Measurements from ENCODE around the gene KRT85.
A peak's percentile ranks its signal among the peaks of the same experiment; 100 is the strongest.

KRT85 gene

GRCh38 chr12:52390739-52391617 lies 23.7 kb upstream of the KRT85 start:
- Histone ChIP-seq H3K4me1 (ENCODE audit: control insufficient read depth, insufficient read depth, low read length) (no peaks in the 10 kb centered on the region), H3K27ac (ENCODE audit: extremely low read depth, low read depth, low read length) (no peak overlapping the region), H3K9me3 (ENCODE audit: control insufficient read depth, insufficient read depth, low read depth, low read length) (no peaks in the 10 kb centered on the region), H3K4me3 (ENCODE audit: low read depth, low read length) (no peak overlapping the region), H3K36me3 (ENCODE audit: control insufficient read depth in 2 of 2, insufficient read depth in 1 of 2, low read length in 2 of 2) (no peaks in the 10 kb centered on the region)
- CTCF ChIA-PET = interaction anchor here (0.6 to 2.8 kb wide), 19 partner anchors 10 to 494 kb away, joined by 3 to 19 read pairs (median 3); partner anchors contain the start of gene KRT83
- POLR2A ChIA-PET = no interaction called here
- TF ChIP-seq SETDB1 (IDR thresholded peaks at IDR 0.05; ENCODE audit: insufficient read length, low read length) (no peak), ELK4 (IDR thresholded peaks at IDR 0.05; ENCODE audit: borderline replicate concordance, low read depth, low read length) (no peak), KLF1 (tag by site-specific recombination; IDR thresholded peaks at IDR 0.05) (no peak), ZNF391 (tag by site-specific recombination; IDR thresholded peaks at IDR 0.05; ENCODE audit: borderline replicate concordance, low read depth) (no peak), ZNF211 (tag by site-specific recombination; IDR thresholded peaks at IDR 0.05; ENCODE audit: low read depth) (no peak), ZNF585B (tag by site-specific recombination; IDR thresholded peaks at IDR 0.05) (no peak), ZNF311 (tag by site-specific recombination; IDR thresholded peaks at IDR 0.05; ENCODE audit: borderline replicate concordance) (no peak), KLF9 (tag by site-specific recombination; IDR thresholded peaks at IDR 0.05; ENCODE audit: low read depth) (no peak), ZSCAN30 (tag by site-specific recombination; IDR thresholded peaks at IDR 0.05) (no peak), ZNF324 (tag by site-specific recombination; IDR thresholded peaks at IDR 0.05) (no peak), ZNF623 (tag by site-specific recombination; IDR thresholded peaks at IDR 0.05) (no peak), ZNF138 (tag by site-specific recombination; IDR thresholded peaks at IDR 0.05; ENCODE audit: borderline replicate concordance) (no peak), ZNF433 (tag by site-specific recombination; IDR thresholded peaks at IDR 0.05; ENCODE audit: low read depth) (no peak), ZBTB11 (tag by site-specific recombination; conservative IDR thresholded peaks at IDR 0.05; ENCODE audit: low read depth) (peak; percentile 51; the same call in 1 of the 2 replicates), ZNF791 (tag by site-specific recombination; IDR thresholded peaks at IDR 0.05) (no peak), ZBTB20 (tag by site-specific recombination; IDR thresholded peaks at IDR 0.05) (peak; percentile 78), REST (tag by site-specific recombination; IDR thresholded peaks at IDR 0.05) (no peak), ZBTB8A (tag by site-specific recombination; IDR thresholded peaks at IDR 0.05) (no peak), GLI4 (tag by site-specific recombination; IDR thresholded peaks at IDR 0.05) (no peak), ZNF48 (tag by site-specific recombination; IDR thresholded peaks at IDR 0.05) (no peak), SP7 (tag by site-specific recombination; IDR thresholded peaks at IDR 0.05) (no peak), ZNF169 (tag by site-specific recombination; IDR thresholded peaks at IDR 0.05) (no peak), ZNF654 (tag by site-specific recombination; IDR thresholded peaks at IDR 0.05; ENCODE audit: low read depth) (peak; percentile 31; the same call in 1 of the 2 replicates), PRDM6 (tag by site-specific recombination; IDR thresholded peaks at IDR 0.05) (no peak), EGR2 (tag by site-specific recombination; IDR thresholded peaks at IDR 0.05; ENCODE audit: low read depth) (0 out of 2 replicates have a peak, but pooled peaks have one; percentile 8), ZNF112 (tag by site-specific recombination; IDR thresholded peaks at IDR 0.05) (no peak), GLIS2 (tag by site-specific recombination; IDR thresholded peaks at IDR 0.05) (no peak), ZNF768 (tag by site-specific recombination; IDR thresholded peaks at IDR 0.05) (no peak)
